ENCODE results near the gene SLC26A1.

GRCh38 chr4:967113-968104 is 25.8 kb downstream of the SLC26A1 start:
- TF ChIP-seq CTCF (conservative IDR thresholded peaks at IDR 0.05) (no peak), EZH2 (IDR thresholded peaks at IDR 0.05; ENCODE audit: low read depth) (no peak)
